Neuron (in vitro differentiated cells): ENCODE results near the gene INTS11.
"Not testable (repeated sequence)": the region's sequence is repeated elsewhere in the genome, so short reads cannot be mapped to it uniquely, and the experiment has no call there.

Experiments
- H2AFZ ChIP-seq: one replicate; pipeline ENCODE4 v1.6.1; 2013; ENCODE audit warnings: low read depth, mild to moderate bottlenecking, inconsistent platforms, low read length, moderate library complexity
- H3K27me3 ChIP-seq: one replicate; pipeline ENCODE4 v1.6.1; 2013; ENCODE audit warnings: low read length; ENCODE audit not compliant: insufficient read depth
- H3K36me3 ChIP-seq: one replicate; pipeline ENCODE4 v1.6.1; 2013; ENCODE audit warnings: low read length; ENCODE audit not compliant: insufficient read depth
- H3K4me1 ChIP-seq: one replicate; pipeline ENCODE4 v1.6.1; 2013; ENCODE audit warnings: low read length; ENCODE audit not compliant: insufficient read depth
- H3K4me3 ChIP-seq: 2 replicates; pipeline ENCODE4 v1.5.1; 2013; ENCODE audit warnings: mild to moderate bottlenecking, low read length, moderate library complexity
- H3K9me3 ChIP-seq: one replicate; pipeline ENCODE4 v1.6.1; 2013; ENCODE audit warnings: low read length

Gene INTS11

GRCh38 chr1:1324524-1325287 is at the start of gene INTS11, which contains the start of gene CPTP:
INTS11 (minus strand) TSS chr1:1324660; CDS start chr1:1324608, 52 bp downstream.
CPTP (plus strand) TSS chr1:1324802; CDS start chr1:1326911, 2,109 bp downstream.
- Histone ChIP-seq H3K4me1 (peaks cover 22% of the 10 kb centered on the region), H2AFZ (no peak within 1 kb of the TSS), H3K4me3 (peak within 1 kb of the TSS; percentile 98), H3K27me3 (no peaks in the 10 kb centered on the region), H3K9me3 (no peaks in the 10 kb centered on the region), H3K36me3 (peaks cover 30% of the 10 kb centered on the region)

GRCh38 chr1:1373815-1374588 is 49.5 kb upstream of the INTS11 start:
- H3K27me3 ChIP-seq: no peaks in the 10 kb centered on the region
- H3K4me3 ChIP-seq: peak overlapping the region; percentile 96
- H2AFZ ChIP-seq: no peak overlapping the region
- peaks cover 14% of the 10 kb centered on the region for H3K36me3 ChIP-seq
- peaks cover 19% of the 10 kb centered on the region for H3K4me1 ChIP-seq
- no peaks in the 10 kb centered on the region for H3K9me3 ChIP-seq

GRCh38 chr1:1373051-1373814 is 48.8 kb upstream of the INTS11 start:
- Histone ChIP-seq H3K27me3 (no peaks in the 10 kb centered on the region), H3K4me3 (no peak overlapping the region), H3K4me1 (peaks cover 19% of the 10 kb centered on the region), H3K9me3 (no peaks in the 10 kb centered on the region), H3K36me3 (peaks cover 14% of the 10 kb centered on the region), H2AFZ (no peak overlapping the region)

GRCh38 chr1:1371746-1372711 is 47.6 kb upstream of the INTS11 start:
- H3K36me3 ChIP-seq: peaks cover 14% of the 10 kb centered on the region
- H3K27me3 ChIP-seq: no peaks in the 10 kb centered on the region
- H3K4me1 ChIP-seq: peaks cover 19% of the 10 kb centered on the region
- H3K4me3 ChIP-seq: no peak overlapping the region
- peaks cover 1% of the 10 kb centered on the region for H3K9me3 ChIP-seq
- no peak overlapping the region for H2AFZ ChIP-seq

GRCh38 chr1:1371364-1371745 is 46.9 kb upstream of the INTS11 start:
- Histone ChIP-seq H3K9me3 (peaks cover 8% of the 10 kb centered on the region), H3K36me3 (peaks cover 14% of the 10 kb centered on the region), H3K4me3 (no peak overlapping the region), H3K27me3 (no peaks in the 10 kb centered on the region), H3K4me1 (peaks cover 19% of the 10 kb centered on the region), H2AFZ (no peak overlapping the region)

- peaks cover 16% of the 10 kb centered on the region for H3K4me1 ChIP-seq
- peaks cover 8% of the 10 kb centered on the region for H3K9me3 ChIP-seq
- H3K27me3 ChIP-seq: no peaks in the 10 kb centered on the region
- H3K36me3 ChIP-seq: peaks cover 14% of the 10 kb centered on the region
- no peak overlapping the region for H2AFZ ChIP-seq
- H3K4me3 ChIP-seq: no peak overlapping the region
Observed at GRCh38 chr1:1370771-1371300, 46.4 kb upstream of the INTS11 start.

- H3K4me3 ChIP-seq, H3K27me3 ChIP-seq, H2AFZ ChIP-seq, H3K9me3 ChIP-seq: not testable (repeated sequence)
- Histone ChIP-seq H3K4me1 (peaks cover 16% of the 10 kb centered on the region), H3K36me3 (peaks cover 14% of the 10 kb centered on the region)
Observed at GRCh38 chr1:1370094-1370493, 45.6 kb upstream of the INTS11 start.

GRCh38 chr1:1367315-1367714 is 42.9 kb upstream of the INTS11 start:
- peaks cover 2% of the 10 kb centered on the region for H3K4me1 ChIP-seq
- no peak overlapping the region for H3K4me3 ChIP-seq
- no peaks in the 10 kb centered on the region for H3K27me3 ChIP-seq

GRCh38 chr1:1366699-1367066 is 42.2 kb upstream of the INTS11 start:
- H3K9me3 ChIP-seq: peaks cover 8% of the 10 kb centered on the region
- H3K36me3 ChIP-seq: peaks cover 4% of the 10 kb centered on the region
- no peaks in the 10 kb centered on the region for H3K4me1 ChIP-seq
- no peak overlapping the region for H3K4me3 ChIP-seq
- H3K27me3 ChIP-seq: no peaks in the 10 kb centered on the region
- H2AFZ ChIP-seq: no peak overlapping the region

More at GRCh38 chr1:1367315-1367714, 42.9 kb upstream of the INTS11 start:
- H3K9me3 ChIP-seq: peaks cover 8% of the 10 kb centered on the region
- H3K36me3 ChIP-seq: peaks cover 6% of the 10 kb centered on the region
- no peak overlapping the region for H2AFZ ChIP-seq

GRCh38 chr1:1365875-1366698 is 41.6 kb upstream of the INTS11 start:
- H2AFZ ChIP-seq: no peak overlapping the region
- peaks cover 8% of the 10 kb centered on the region for H3K9me3 ChIP-seq
- H3K27me3 ChIP-seq: no peaks in the 10 kb centered on the region
- no peaks in the 10 kb centered on the region for H3K36me3 ChIP-seq
- H3K4me3 ChIP-seq: no peak overlapping the region
- H3K4me1 ChIP-seq: peaks cover under 1% of the 10 kb centered on the region

- H3K27me3 ChIP-seq: no peaks in the 10 kb centered on the region
- H3K9me3 ChIP-seq: peaks cover 8% of the 10 kb centered on the region
Observed at GRCh38 chr1:1364266-1364665, 39.8 kb upstream of the INTS11 start.

More at GRCh38 chr1:1364266-1364665, 39.8 kb upstream of the INTS11 start:
- no peak overlapping the region for H3K4me3 ChIP-seq
- peaks cover 18% of the 10 kb centered on the region for H3K4me1 ChIP-seq
- no peak overlapping the region for H2AFZ ChIP-seq
- no peaks in the 10 kb centered on the region for H3K36me3 ChIP-seq
